HG03064 (cell line): ENCODE data around the gene PCDHGB3.
"Not testable (repeated sequence)": the region's sequence is repeated elsewhere in the genome, so short reads cannot be mapped to it uniquely, and the experiment has no call there.

ENCODE experiments used
- ATAC-seq: cut with Tn5 transposase; IDR thresholded peaks from one replicate; pipeline ENCODE4 v1.9.1; 2021; ENCODE audit warnings: low read depth; ENCODE audit not compliant: unreplicated experiment

The PCDHGB3 gene

DNA sequence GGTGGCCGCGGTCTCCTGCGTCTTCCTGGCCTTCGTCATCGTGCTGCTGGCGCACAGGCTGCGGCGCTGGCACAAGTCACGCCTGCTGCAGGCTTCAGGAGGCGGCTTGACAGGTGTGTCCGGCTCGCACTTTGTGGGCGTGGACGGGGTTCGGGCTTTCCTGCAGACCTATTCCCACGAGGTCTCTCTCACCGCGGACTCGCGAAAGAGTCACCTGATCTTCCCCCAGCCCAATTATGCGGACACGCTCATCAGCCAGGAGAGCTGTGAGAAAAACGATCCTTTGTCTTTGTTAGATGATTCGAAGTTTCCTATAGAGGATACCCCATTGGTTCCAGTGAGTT lies 45.2 kb downstream of the PCDHGB3 start:
- not testable (repeated sequence) for ATAC-seq

DNA sequence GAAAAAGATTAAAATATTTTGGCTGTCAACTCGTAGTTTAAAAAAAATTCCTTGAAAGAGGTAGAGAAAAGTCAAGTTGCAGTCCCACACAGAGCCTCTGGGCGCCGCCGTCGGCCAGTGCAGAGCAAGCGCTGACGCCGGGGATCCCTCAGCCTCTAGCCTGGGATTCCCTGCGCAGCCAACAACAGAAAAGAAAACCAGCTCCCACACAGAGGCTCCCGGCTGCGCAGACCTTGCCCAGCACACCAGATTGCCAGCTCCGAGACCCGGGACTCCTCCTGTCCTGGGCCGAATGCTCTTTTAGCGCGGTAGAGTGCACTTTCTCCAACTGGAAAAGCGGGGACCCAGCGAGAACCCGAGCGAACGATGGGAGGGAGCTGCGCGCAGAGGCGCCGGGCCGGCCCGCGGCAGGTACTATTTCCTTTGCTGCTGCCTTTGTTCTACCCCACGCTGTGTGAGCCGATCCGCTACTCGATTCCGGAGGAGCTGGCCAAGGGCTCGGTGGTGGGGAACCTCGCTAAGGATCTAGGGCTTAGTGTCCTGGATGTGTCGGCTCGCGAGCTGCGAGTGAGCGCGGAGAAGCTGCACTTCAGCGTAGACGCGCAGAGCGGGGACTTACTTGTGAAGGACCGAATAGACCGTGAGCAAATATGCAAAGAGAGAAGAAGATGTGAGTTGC lies 47.6 kb downstream of the PCDHGB3 start, which contains the start of gene PCDHGB7:
Gene PCDHGB7, plus strand, starts transcription at position 184 of the 679 bp plus-strand sequence. Its CDS starts 183 bp downstream, at position 367.
- ATAC-seq, result peak; percentile 74

GRCh38 chr5:141419074-141419880 lies 49.2 kb downstream of the PCDHGB3 start:
- no peak for ATAC-seq

DNA sequence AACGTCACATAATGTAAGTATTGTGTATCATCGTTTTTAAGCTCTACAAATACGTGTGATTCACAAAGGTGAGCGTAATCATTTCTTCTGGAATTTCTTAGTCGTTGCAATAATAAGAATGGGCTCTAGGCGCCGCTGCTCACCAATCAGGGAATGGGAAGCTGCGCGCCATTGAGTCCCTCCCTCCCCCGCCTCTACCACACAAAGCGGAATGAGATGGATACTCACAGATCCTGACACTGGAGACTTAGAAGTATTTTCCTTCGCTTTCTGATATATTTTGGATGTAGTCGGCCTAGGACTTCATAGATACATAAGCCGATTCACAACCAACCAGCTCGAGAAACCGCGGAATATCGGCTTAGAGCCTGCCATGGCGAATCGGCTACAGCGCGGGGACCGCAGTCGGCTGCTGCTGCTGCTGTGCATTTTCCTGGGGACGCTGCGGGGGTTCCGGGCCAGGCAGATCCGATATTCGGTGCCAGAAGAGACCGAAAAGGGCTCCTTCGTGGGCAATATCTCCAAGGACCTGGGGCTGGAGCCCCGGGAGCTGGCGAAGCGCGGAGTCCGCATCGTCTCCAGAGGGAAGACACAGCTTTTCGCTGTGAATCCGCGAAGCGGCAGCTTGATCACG lies 50.9 kb downstream of the PCDHGB3 start, which contains the start of gene PCDHGA11:
Gene PCDHGA11, plus strand, starts transcription at position 197 of the 634 bp plus-strand sequence. Its CDS starts 177 bp downstream, at position 374.
- ATAC-seq, result peak; percentile 52

DNA sequence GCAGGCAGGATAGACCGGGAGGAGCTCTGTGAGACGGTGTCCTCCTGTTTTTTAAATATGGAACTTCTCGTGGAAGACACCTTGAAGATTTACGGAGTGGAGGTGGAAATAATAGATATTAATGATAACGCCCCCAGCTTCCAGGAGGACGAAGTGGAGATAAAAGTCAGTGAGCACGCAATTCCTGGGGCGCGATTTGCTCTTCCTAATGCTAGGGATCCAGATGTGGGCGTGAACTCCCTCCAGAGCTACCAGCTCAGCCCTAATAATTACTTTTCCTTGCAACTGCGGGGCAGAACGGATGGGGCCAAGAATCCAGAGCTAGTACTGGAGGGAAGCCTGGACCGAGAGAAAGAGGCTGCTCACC lies 51.4 kb downstream of the PCDHGB3 start:
- no peak for ATAC-seq
